ENCODE data around the gene MAPK11. TPM values are rescaled to one million over a fixed set of nuclear protein-coding genes. Genes with fewer than 3 reads are reported as not detected.

MAPK11 gene
- total and polyA plus RNA-seq, 10 of the 15 experiments (the other 5 are each of a cell fraction or from before 2014, with no cell fraction given): 0.05 to 12.8 (median 3.7) TPM

DNA sequence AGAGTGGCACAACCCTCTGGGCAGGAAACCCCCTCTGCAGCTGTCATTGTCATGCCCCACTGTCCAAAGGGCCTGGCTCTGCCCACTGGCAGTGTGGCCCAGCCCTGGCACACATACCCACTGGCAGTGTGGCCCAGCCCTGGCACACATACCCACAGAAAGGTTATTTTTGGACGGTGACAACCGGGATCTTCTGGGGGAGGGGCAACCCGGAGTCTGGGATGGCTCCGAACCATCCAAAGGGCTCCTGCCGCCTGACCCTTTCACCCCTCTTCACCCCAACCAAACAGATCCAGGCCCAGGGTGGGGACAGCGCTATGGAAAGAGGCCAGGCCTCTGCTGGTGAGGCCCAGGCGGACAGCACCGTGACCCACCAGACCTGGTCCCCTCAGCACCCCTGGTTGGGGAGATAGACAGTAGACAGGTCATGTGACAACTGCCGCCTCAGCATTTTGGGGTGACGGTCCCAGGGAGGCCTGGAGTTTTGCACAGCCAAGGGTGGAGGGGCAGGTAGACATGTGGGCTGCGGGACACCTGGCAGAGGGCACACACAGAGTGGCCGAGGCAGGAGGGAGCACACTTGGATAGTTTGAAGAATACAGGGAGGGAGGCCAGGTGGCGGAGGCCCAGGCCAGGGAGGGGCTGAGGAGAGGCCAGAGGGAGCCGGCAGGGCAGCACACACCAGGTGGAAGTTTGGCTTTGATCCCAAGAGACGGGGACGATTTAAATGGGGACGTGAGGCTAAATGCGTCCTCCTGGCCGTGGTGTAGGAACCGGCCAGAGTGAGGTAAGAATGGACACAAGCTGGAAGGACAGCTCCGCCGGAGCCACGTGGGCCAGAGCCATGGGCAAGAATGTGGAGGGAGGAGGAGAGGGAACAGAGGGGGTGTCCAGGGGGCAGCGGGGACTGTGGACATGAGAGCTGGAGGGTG is 11.6 kb downstream of the MAPK11 start:
- DNase-seq (ENCODE audit: low read depth, low spot score) (no peak), FAIRE-seq (no peak), ATAC-seq (no peak)
- Histone ChIP-seq H3K36me3 (ENCODE audit: control insufficient read depth in 2 of 2, insufficient read depth in 2 of 2, low read length in 1 of 2) (no peaks in the 10 kb centered on the region; a peak in 1 of 4 replicates), H3K4me1 (ENCODE audit: control insufficient read depth, insufficient read depth, low read length) (peaks cover 10% of the 10 kb centered on the region), H3K27ac (ENCODE audit: control insufficient read depth, insufficient read depth) (no peak overlapping the region), H4K20me1 (ENCODE audit: control insufficient read depth, insufficient read depth) (no peaks in the 10 kb centered on the region), H3K27me3 (replicated peaks in 1 of 2; ENCODE audit: control insufficient read depth in 2 of 2, insufficient read depth in 2 of 2, low read length in 1 of 2) (no peaks in the 10 kb centered on the region), H3K79me2 (ENCODE audit: control insufficient read depth, insufficient read depth, low read length) (peaks cover 8% of the 10 kb centered on the region), H3K4me3 (no peak overlapping the region), H3K9ac (ENCODE audit: control insufficient read depth, insufficient read depth, low read length) (no peak overlapping the region), H3K4me2 (ENCODE audit: control insufficient read depth, insufficient read depth) (no peak overlapping the region), H2AFZ (ENCODE audit: control insufficient read depth, low read depth, low read length) (no peak overlapping the region), H3K9me3 (replicated peaks; ENCODE audit: control insufficient read depth, insufficient read depth, low read length) (no peaks in the 10 kb centered on the region)
- intact Hi-C loops (cut with micrococcal nuclease; ENCODE audit: unreplicated experiment) (no loop called here), in situ Hi-C loops (cut with MboI) (loop anchor here (10.0 kb wide), 2 partner anchors 236 to 356 kb away; no protein-coding TSS in a partner anchor)
- WGBS (ENCODE audit: insufficient coverage, insufficient replicate concordance, low lambda C conversion rate, missing lambda C conversion rate): 89% methylated on average over 23 of the region's 24 CpGs
- TF ChIP-seq ZNF217 (IDR thresholded peaks at IDR 0.05) (no peak), ASH2L (IDR thresholded peaks at IDR 0.05; ENCODE audit: borderline replicate concordance, low read depth) (no peak), TAF1 (IDR thresholded peaks at IDR 0.05; ENCODE audit: borderline replicate concordance, low read depth, low read length) (no peak), CBX3 (IDR thresholded peaks at IDR 0.05; ENCODE audit: borderline replicate concordance, low read depth) (no peak), NFYA (IDR thresholded peaks at IDR 0.05; ENCODE audit: borderline replicate concordance, low read depth, low read length) (no peak), HDGF (IDR thresholded peaks at IDR 0.05) (no peak), ETV6 (conservative IDR thresholded peaks at IDR 0.05 in 1 of 2, IDR thresholded peaks at IDR 0.05 in 1 of 2; ENCODE audit: borderline replicate concordance in 1 of 2, low read depth in 1 of 2) (no peak), JUND (IDR thresholded peaks at IDR 0.05; ENCODE audit: low read depth, low read length) (no peak), ZBTB4 (CRISPR knock-in tag; IDR thresholded peaks at IDR 0.05) (no peak)
- TF ChIP-seq, protein P1, sequence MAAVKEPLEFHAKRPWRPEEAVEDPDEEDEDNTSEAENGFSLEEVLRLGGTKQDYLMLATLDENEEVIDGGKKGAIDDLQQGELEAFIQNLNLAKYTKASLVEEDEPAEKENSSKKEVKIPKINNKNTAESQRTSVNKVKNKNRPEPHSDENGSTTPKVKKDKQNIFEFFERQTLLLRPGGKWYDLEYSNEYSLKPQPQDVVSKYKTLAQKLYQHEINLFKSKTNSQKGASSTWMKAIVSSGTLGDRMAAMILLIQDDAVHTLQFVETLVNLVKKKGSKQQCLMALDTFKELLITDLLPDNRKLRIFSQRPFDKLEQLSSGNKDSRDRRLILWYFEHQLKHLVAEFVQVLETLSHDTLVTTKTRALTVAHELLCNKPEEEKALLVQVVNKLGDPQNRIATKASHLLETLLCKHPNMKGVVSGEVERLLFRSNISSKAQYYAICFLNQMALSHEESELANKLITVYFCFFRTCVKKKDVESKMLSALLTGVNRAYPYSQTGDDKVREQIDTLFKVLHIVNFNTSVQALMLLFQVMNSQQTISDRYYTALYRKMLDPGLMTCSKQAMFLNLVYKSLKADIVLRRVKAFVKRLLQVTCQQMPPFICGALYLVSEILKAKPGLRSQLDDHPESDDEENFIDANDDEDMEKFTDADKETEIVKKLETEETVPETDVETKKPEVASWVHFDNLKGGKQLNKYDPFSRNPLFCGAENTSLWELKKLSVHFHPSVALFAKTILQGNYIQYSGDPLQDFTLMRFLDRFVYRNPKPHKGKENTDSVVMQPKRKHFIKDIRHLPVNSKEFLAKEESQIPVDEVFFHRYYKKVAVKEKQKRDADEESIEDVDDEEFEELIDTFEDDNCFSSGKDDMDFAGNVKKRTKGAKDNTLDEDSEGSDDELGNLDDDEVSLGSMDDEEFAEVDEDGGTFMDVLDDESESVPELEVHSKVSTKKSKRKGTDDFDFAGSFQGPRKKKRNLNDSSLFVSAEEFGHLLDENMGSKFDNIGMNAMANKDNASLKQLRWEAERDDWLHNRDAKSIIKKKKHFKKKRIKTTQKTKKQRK (IDR thresholded peaks at IDR 0.05; ENCODE audit: low read depth, low read length): no peak
- BruUV-seq (replicated peaks): no TSS peak
- ChIA-PET CTCF (no interaction called here), POLR2A (no interaction called here), SMC1A (ENCODE audit: uncharacterized antibody, unreplicated experiment) (no interaction called here), RAD21 (ENCODE audit: unreplicated experiment) (no interaction called here)

Measured in GM12878 (cell line).